Colon (tissue), 2 donors: ENCODE measurements around the gene SENP8.

Experiments used
- FAIRE-seq: peaks from 2 replicates; lab custom pipeline; 2012; peaks lifted over from hg19 to GRCh38; lab: Jason Lieb, UNC
- donor health status: control.
- donor health status: control.

The SENP8 gene

DNA sequence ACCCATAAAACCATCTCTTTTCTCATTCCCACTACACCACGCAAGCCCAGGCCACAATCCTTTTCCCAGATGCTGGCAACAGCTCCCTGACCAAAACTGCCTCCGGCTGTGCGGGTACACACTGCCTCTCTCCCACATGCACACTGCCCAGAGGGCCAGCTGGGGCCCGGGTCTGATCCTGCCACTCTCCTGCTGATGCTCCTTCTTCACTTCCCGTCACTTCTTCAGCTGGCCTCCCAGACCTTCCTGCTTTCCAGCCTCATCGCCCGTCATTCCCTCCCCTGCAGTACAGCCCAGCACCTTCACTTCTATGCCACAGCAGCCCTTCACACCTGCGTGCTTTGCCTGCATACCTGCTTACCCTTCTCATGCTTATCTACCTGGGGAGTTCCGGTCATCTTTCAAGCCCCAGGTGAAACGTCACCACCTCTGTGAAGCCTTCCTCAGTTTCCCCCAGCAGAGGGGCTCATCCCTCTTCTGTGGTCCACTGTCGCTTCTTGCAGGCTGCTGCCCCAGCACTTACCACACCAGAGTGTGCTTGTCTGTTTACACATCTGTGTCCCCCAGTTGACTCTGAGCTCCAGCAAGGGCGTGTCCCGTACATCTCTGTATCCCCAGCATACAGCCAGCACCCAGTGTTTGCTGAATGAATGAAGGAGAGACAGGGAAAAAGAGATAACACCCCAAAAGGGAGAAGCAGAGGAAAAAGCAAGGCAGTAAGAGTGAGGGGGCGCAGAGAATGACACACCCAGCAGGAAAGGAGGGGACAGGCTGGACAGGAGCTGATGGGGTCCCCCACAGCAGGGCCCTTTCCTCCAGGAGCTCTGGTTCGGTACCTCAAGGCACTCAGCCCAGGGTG, 57.2 kb downstream of the SENP8 start:
- no peak for FAIRE-seq

- no peak for FAIRE-seq
Measured at GRCh38 chr15:72176159-72176558, 58.0 kb downstream of the SENP8 start.

DNA sequence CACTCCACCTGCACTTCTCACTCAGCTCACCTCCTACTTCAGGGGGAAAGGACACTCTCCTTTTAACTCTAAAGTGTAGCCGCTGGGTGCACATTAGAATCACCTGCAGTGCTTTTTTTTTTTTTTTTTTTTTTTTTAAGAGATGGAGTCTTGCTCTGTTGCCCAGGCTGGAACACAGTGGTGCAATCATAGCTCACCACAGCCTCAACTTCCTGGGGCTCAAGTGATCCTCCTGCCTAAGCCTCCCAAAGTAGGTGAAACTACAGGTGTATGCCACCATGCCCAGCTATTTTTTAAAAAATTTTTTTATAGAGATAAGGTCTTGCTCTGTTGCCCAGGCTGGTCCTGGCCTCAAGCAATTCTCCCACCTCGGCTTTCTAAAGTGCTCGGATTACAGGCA, 58.5 kb downstream of the SENP8 start:
- no peak for FAIRE-seq

DNA sequence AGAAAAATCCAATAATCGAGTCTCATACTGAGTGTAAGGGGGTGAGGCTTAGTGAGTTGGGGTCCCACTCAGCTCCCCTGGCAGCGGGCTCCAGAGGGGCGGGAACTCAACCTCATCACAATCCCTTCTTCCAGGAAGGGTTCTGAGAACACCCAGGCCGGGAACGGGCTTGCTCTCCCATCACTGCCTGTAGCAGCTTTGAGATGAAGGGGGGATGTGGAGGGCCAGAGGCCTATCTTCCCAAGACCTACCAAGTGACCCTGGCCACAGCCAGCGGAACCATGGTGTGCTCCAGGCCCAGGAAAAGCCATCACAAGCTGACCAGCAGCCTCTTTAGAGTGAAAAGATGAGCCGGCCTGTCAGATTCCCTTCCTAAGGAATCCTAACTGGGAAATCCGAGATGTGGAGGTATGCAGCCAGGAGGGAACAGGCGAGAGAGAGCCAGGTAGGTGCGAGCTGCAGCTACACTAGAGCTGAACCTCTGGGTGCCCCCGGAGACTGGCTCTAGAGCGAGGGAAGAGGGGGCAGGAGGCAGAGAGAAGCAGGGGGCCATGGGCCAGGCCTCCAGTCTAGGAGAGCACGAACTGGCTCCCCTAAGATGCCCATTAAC, 60.9 kb downstream of the SENP8 start:
- no peak for FAIRE-seq

DNA sequence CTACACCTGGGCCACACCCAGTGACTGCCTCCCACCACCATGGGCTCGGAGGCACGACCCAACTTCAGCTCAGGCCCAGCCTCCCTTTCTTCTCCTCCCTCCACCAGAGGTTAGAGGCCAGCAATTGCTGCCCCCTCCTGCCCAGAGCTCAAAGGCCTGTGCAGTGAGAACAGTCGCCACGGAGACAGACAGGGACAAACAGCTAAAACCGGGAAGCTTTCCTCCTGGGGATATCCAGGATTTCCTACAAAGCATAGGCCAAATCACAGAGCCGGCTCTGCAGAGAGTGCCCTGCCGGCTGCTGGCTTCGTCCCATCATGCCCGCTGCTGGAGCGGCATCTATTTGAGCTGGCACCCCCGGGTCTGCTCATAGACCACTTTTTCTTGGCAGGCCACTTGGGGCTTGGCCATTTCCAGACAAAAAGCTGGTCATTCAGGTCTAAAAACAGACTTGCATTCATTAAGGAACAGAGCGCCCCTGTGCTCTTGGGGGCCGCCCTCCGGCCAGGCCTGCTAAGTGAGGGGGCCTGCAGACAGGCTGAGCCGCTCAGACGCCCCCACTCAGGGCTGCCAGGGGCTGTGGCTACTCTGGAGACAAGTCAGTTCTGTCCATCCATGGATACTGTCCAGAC, 61.9 kb downstream of the SENP8 start:
- no peak for FAIRE-seq

DNA sequence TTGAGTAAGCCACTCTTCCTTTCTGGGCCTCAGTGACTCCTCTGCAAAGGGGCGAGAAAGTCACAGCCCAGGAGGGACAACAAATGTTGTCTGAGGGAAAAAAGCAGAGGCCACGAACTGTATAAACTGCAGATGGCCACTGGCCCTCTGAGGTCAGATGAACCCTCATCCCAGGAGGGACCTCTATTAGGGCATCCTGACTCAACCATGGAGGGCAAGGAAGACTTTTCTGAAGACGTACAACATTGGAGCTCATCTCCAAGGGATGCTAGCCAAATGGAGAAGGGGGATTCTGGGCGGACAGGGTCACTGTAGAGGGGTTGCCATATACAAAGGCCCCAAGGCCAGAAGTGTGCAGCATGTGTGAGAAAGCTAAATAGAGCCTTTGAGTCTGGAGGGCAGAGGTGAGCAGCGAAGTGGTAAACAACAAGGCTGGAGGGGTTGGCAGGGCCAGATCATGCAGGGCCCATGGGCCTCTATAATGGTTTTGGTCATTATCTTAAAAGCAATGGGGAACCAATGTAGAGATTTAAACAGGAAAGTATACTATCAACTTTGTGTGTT, 62.6 kb downstream of the SENP8 start:
- FAIRE-seq: no peak

- no peak for FAIRE-seq
Measured at GRCh38 chr15:72182244-72182643, 64.0 kb downstream of the SENP8 start.

DNA sequence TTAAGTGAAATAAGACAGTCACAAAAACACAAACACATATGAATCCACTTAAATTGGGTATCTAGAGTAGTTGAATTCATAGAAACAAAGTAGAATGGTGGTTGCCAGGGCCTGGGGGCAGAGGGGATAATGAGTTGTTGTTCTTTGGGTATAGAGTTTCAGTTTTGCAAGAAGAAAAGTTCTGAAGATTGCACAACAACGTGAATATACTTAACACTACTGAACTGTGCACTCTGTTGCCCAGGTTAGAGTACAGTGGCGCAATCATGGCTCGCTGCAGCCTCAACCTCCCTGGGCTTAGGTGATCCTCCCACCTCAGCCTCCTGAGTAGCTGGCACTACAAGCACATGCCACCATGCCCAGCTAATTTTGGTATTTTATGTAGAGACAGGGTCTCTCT, 64.5 kb downstream of the SENP8 start:
- no peak for FAIRE-seq

- no peak for FAIRE-seq
Measured at GRCh38 chr15:72183781-72184164, 65.6 kb downstream of the SENP8 start.

DNA sequence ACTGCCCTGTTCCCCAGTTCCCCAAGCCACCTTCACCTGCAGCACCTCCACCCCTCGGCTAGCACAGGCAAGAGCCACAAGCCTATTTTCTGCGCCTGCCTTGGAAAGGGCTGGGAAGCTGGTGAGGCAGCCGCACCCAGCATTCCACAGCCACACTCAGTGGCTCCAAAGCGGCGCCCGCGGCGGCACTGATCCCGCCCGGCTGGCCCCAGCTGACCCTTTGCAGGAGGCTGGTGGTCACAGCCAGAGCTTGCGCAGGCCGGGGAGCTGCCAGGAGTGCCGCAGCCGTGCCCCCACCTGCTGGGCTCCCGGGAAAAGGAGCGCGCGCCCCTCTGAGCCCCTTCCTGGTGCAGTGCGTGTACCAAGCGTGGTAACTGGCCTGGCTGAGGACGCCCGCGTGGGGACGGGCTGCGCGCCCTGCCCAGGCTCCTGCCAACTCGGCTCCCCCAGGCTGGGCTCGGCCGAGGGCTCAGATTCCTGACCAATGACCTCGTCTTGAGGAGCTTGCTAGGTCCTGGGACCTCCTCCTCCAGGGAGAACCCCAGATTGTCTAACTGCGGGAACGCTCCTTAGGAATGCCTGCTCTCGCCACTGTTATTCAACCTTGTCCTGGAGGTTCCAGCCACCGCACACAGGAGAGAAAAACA, 66.1 kb downstream of the SENP8 start:
- no peak for FAIRE-seq

GRCh38 chr15:72189250-72189902, 71.2 kb downstream of the SENP8 start:
- FAIRE-seq: no peak

DNA sequence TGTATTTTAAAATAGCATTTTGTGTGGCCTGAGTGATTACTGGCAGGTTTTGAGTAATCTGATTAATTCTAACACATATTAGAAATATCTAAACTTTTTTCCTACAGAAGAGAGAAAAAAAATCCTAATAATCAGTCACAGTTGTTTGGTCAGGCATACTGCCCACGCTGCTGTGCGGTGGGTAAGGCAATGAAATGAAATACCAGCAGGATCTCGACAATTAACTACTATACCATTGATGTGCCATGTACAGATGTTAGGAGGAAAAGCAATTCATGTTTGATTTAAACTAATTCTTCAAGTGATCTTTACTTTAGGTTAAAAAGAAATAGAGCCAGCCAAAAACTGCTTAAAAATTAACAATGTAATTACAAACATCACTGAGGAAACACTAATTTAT, 74.2 kb downstream of the SENP8 start:
- no peak for FAIRE-seq
